ENCODE data around the gene NEGR1. TPM values are rescaled to one million over a fixed set of nuclear protein-coding genes. Genes with fewer than 3 reads are reported as not detected.

The NEGR1 gene
- total RNA-seq, 1 donor from 2014 or later, result 4.0 TPM

GRCh38 chr1:71753746-71754145 lies 528.6 kb downstream of the NEGR1 start:
- TF ChIP-seq CTCF (IDR thresholded peaks at IDR 0.05; ENCODE audit: insufficient read depth, low read length, poor library complexity, severe bottlenecking), result no peak
- DNase-seq (ENCODE audit: low read depth), result no peak
- Histone ChIP-seq H3K36me3 (ENCODE audit: control insufficient read depth, insufficient read depth, low read length) (no peaks in the 10 kb centered on the region), H3K27me3 (ENCODE audit: control insufficient read depth, insufficient read depth, low read length) (no peaks in the 10 kb centered on the region), H3K4me3 (ENCODE audit: low read depth, low read length) (no peak overlapping the region)

GRCh38 chr1:71745326-71745725 lies 537.0 kb downstream of the NEGR1 start:
- H3K36me3 ChIP-seq (ENCODE audit: control insufficient read depth, insufficient read depth, low read length), result no peaks in the 10 kb centered on the region

GRCh38 chr1:71743862-71744261 lies 538.5 kb downstream of the NEGR1 start:
- Histone ChIP-seq H3K36me3 (ENCODE audit: control insufficient read depth, insufficient read depth, low read length) (no peaks in the 10 kb centered on the region), H3K4me3 (ENCODE audit: low read depth, low read length) (no peak overlapping the region), H3K27me3 (ENCODE audit: control insufficient read depth, insufficient read depth, low read length) (no peaks in the 10 kb centered on the region)
- DNase-seq (ENCODE audit: low read depth), result no peak
- no peak for TF ChIP-seq CTCF (IDR thresholded peaks at IDR 0.05; ENCODE audit: insufficient read depth, low read length, poor library complexity, severe bottlenecking)

More at GRCh38 chr1:71745326-71745725, 537.0 kb downstream of the NEGR1 start:
- no peak for TF ChIP-seq CTCF (IDR thresholded peaks at IDR 0.05; ENCODE audit: insufficient read depth, low read length, poor library complexity, severe bottlenecking)
- H3K27me3 ChIP-seq (ENCODE audit: control insufficient read depth, insufficient read depth, low read length), result no peaks in the 10 kb centered on the region
- H3K4me3 ChIP-seq (ENCODE audit: low read depth, low read length), result no peak overlapping the region
- no peak for DNase-seq (ENCODE audit: low read depth)

- Histone ChIP-seq H3K36me3 (ENCODE audit: control insufficient read depth, insufficient read depth, low read length) (no peaks in the 10 kb centered on the region), H3K4me3 (ENCODE audit: low read depth, low read length) (no peak overlapping the region), H3K27me3 (ENCODE audit: control insufficient read depth, insufficient read depth, low read length) (no peaks in the 10 kb centered on the region)
- no peak for TF ChIP-seq CTCF (IDR thresholded peaks at IDR 0.05; ENCODE audit: insufficient read depth, low read length, poor library complexity, severe bottlenecking)
- DNase-seq (ENCODE audit: low read depth), result no peak
Measured at GRCh38 chr1:71738910-71739309, 543.4 kb downstream of the NEGR1 start.

- no peaks in the 10 kb centered on the region for H3K27me3 ChIP-seq (ENCODE audit: control insufficient read depth, insufficient read depth, low read length)
- H3K4me3 ChIP-seq (ENCODE audit: low read depth, low read length), result no peak overlapping the region
- H3K36me3 ChIP-seq (ENCODE audit: control insufficient read depth, insufficient read depth, low read length), result no peaks in the 10 kb centered on the region
- no peak for DNase-seq (ENCODE audit: low read depth)
- no peak for TF ChIP-seq CTCF (IDR thresholded peaks at IDR 0.05; ENCODE audit: insufficient read depth, low read length, poor library complexity, severe bottlenecking)
Measured at GRCh38 chr1:71738256-71738655, 544.1 kb downstream of the NEGR1 start.

- no peak for TF ChIP-seq CTCF (IDR thresholded peaks at IDR 0.05; ENCODE audit: insufficient read depth, low read length, poor library complexity, severe bottlenecking)
- Histone ChIP-seq H3K36me3 (ENCODE audit: control insufficient read depth, insufficient read depth, low read length) (no peaks in the 10 kb centered on the region), H3K27me3 (ENCODE audit: control insufficient read depth, insufficient read depth, low read length) (no peaks in the 10 kb centered on the region), H3K4me3 (ENCODE audit: low read depth, low read length) (no peak overlapping the region)
- DNase-seq (ENCODE audit: low read depth), result no peak
Measured at GRCh38 chr1:71737768-71738167, 544.6 kb downstream of the NEGR1 start.
